Measurements from ENCODE around the gene OPTC.

DNA sequence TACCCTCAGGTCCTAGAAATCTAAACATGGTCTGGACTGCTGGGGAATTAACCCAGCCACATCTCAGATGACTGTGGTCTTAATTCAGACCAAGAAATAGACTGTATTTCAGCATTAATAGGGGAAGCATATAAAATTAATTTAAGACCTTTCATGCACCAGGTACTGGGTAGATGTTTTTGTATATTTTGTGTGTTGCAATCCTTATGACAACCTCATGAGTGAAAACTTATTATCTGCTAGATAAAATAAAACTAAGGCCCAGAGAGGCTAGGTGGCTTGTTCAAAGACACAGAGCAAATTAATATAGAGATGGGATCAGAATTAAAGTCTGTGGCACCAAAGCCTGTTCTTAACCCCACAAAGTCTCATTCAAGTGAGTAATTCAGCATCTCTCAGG is 40.1 kb downstream of the OPTC start:
- TF ChIP-seq POLR2AphosphoS5 (IDR thresholded peaks at IDR 0.05; ENCODE audit: low read depth, low read length) (no peak), POLR2A (IDR thresholded peaks at IDR 0.05; ENCODE audit: low read depth, low read length) (no peak)

Measured in GM12891 (cell line).